Neural cell (in vitro differentiated cells): Measurements from ENCODE around the gene MAP2.

Source experiments
- CTCF ChIP-seq: fragments of 450-650 bp; IDR thresholded peaks from 2 replicates; pipeline ENCODE4 v1.5.1; 2014; ENCODE audit warnings: antibody characterized with exemption, mild to moderate bottlenecking, moderate library complexity; ENCODE audit not compliant: poor library complexity, severe bottlenecking
- EP300 ChIP-seq: fragments of 450-650 bp; conservative IDR thresholded peaks from 2 replicates; pipeline ENCODE4 v1.6.1; 2014; ENCODE audit warnings: antibody characterized with exemption, mild to moderate bottlenecking, moderate library complexity; ENCODE audit not compliant: poor library complexity, severe bottlenecking
- EZH2 ChIP-seq: fragments of 200-600, 300-800 bp; shearing (Covaris generic), sonication (generic); IDR thresholded peaks from 2 replicates; pipeline ENCODE4 v1.6.1; 2014; ENCODE audit warnings: antibody characterized with exemption, low read length, borderline replicate concordance, mild to moderate bottlenecking; ENCODE audit not compliant: insufficient read depth, poor library complexity, severe bottlenecking
- MXI1 ChIP-seq: fragments of 450-650 bp; conservative IDR thresholded peaks from 2 replicates; pipeline ENCODE4 v1.6.1; 2014; ENCODE audit warnings: antibody characterized with exemption, mild to moderate bottlenecking; ENCODE audit not compliant: poor library complexity, severe bottlenecking
- POLR2AphosphoS5 ChIP-seq: IDR thresholded peaks from 2 replicates; pipeline ENCODE4 v1.6.1; 2012
- RAD21 ChIP-seq: fragments of 450-650 bp; conservative IDR thresholded peaks from 2 replicates; pipeline ENCODE4 v1.6.1; 2014; ENCODE audit warnings: antibody characterized with exemption, mild to moderate bottlenecking, moderate library complexity
- REST ChIP-seq: IDR thresholded peaks from 2 replicates; pipeline ENCODE4 v1.6.1; 2012; ENCODE audit warnings: borderline replicate concordance
- SMC3 ChIP-seq: fragments of 450-650 bp; conservative IDR thresholded peaks from 2 replicates; pipeline ENCODE4 v1.6.1; 2014; ENCODE audit warnings: antibody characterized with exemption, mild to moderate bottlenecking, moderate library complexity; ENCODE audit not compliant: poor library complexity
- TAF1 ChIP-seq: IDR thresholded peaks from 2 replicates; pipeline ENCODE4 v1.6.1; 2012; ENCODE audit warnings: low read depth

DNA sequence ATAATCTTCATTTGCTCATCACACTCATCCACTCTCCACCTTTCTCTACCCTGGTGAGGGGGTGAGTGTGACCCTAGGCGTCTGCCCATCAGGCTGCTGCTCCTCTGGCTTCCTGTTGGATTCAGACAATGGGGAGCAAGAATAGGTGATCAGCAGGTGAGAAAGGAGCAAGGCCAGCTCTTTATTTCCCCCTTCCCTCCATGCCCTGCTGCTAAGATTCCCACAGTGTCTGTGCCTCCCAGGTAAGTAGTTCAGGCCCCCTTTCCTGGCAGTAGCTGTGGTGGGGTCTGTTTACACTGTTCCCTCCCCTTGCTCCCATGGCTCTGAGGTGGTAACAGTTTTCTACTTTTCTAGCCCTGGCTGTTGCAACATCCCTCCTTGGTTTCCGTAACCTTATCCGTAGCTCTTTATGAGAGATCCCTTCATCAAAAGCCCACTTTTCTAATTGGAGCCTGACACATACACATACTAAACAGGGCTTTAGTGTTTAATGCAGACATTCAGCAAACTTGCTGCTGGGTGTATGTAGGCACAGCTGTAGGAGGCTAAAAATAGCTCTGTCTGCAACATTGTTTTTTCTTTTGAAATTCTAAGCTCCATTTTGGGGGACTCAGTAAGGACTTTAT, 27.5 kb downstream of the MAP2 start:
- TF ChIP-seq POLR2AphosphoS5 = no peak
- TF ChIP-seq EZH2 = no peak
- TF ChIP-seq CTCF = no peak
- TF ChIP-seq TAF1 = no peak
- no peak for TF ChIP-seq EP300
- TF ChIP-seq MXI1 = no peak
- TF ChIP-seq REST = no peak
- TF ChIP-seq RAD21 = no peak
- no peak for TF ChIP-seq SMC3
